Measurements from ENCODE around the gene SMYD4. TPM values are rescaled to one million over a fixed set of nuclear protein-coding genes. Genes with fewer than 3 reads are reported as not detected.
"Not testable (repeated sequence)": the region's sequence is repeated elsewhere in the genome, so short reads cannot be mapped to it uniquely, and the experiment has no call there.

Gene SMYD4
- total RNA-seq, 1 donor from 2014 or later, result 33.5 TPM

DNA sequence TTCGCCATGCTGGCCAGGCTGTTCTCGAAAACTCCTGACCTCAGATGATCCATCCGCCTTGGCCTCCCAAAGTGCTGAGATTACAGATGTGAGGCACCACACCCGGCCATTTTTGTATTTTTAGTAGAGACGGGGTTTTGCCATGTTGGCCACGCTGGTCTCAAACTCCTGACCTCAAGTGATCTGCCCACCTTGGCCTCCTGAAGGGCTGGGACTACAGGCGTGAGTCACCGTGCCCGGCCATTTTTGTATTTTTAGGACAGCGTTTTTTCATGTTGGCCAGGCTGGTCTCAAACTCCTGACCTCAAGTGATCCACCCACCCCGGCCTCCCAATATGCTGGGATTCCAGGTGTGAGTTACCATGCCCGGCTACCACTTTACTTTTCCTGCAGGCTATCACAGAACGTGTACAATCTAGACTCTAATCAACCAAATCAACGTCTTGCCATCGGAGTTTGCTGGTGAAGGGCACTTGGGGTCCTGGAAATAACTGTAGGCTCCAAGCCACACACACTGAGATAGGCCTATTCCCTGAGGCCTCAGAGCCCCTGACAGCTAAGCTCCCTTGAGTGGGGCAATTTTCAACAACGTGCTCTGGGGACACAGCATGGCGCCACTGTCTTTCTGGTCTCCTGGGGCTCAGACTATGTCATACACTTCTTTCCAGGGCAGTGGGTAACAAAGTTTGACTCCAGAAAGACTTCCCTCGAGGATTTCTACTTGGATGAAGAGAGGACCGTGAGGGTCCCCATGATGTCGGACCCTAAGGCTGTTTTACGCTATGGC lies 55.1 kb downstream of the SMYD4 start:
- H3K4me3 Mint-ChIP-seq (ENCODE audit: low read depth), result no peak overlapping the region
- peaks cover 7% of the 10 kb centered on the region for H3K4me1 Mint-ChIP-seq (ENCODE audit: low read depth)
- no peaks in the 10 kb centered on the region for H3K27me3 Mint-ChIP-seq
- TF ChIP-seq, protein P1, sequence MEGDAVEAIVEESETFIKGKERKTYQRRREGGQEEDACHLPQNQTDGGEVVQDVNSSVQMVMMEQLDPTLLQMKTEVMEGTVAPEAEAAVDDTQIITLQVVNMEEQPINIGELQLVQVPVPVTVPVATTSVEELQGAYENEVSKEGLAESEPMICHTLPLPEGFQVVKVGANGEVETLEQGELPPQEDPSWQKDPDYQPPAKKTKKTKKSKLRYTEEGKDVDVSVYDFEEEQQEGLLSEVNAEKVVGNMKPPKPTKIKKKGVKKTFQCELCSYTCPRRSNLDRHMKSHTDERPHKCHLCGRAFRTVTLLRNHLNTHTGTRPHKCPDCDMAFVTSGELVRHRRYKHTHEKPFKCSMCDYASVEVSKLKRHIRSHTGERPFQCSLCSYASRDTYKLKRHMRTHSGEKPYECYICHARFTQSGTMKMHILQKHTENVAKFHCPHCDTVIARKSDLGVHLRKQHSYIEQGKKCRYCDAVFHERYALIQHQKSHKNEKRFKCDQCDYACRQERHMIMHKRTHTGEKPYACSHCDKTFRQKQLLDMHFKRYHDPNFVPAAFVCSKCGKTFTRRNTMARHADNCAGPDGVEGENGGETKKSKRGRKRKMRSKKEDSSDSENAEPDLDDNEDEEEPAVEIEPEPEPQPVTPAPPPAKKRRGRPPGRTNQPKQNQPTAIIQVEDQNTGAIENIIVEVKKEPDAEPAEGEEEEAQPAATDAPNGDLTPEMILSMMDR (IDR thresholded peaks at IDR 0.05; ENCODE audit: unreplicated experiment), result no peak
- no peak for DNase-seq (ENCODE audit: low spot score, unreplicated experiment)
- H3K36me3 Mint-ChIP-seq (ENCODE audit: insufficient read depth), result peaks cover 15% of the 10 kb centered on the region
- peak overlapping the region; percentile 16 for H3K27ac Mint-ChIP-seq
- no peaks in the 10 kb centered on the region for H3K9me3 Mint-ChIP-seq (ENCODE audit: low read depth)

DNA sequence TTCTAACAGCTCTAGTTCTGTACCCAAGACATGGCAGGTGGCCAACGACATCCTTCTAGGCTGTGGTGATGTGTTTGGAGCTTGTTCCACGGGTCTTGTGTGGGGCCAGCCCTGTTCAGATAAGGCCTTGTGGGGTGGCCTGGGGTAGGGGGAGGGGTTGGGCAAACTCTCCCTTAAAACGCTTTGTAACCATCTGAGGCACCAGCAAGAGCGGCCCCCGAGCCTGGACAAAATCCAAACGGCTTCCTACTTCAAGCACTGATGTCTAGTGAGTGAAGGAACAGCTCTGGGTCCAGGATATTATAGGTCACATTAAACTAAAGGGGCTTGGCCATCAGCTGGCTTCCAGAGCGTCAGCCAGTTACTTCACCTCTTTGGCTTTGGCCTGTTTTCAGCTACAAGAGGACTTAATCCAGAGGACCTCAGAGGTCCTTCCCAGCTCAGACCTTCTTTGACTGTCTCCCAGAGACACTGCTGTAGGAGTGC lies 56.0 kb downstream of the SMYD4 start:
- peaks cover 10% of the 10 kb centered on the region for H3K4me1 Mint-ChIP-seq (ENCODE audit: low read depth)
- H3K36me3 Mint-ChIP-seq (ENCODE audit: insufficient read depth), result peaks cover 15% of the 10 kb centered on the region
- no peak for DNase-seq (ENCODE audit: low spot score, unreplicated experiment)
- H3K27ac Mint-ChIP-seq, result peak overlapping the region; percentile 67
- no peaks in the 10 kb centered on the region for H3K9me3 Mint-ChIP-seq (ENCODE audit: low read depth)
- H3K4me3 Mint-ChIP-seq (ENCODE audit: low read depth), result no peak overlapping the region
- TF ChIP-seq, protein P1 (IDR thresholded peaks at IDR 0.05; ENCODE audit: unreplicated experiment), result no peak
- H3K27me3 Mint-ChIP-seq, result no peaks in the 10 kb centered on the region

DNA sequence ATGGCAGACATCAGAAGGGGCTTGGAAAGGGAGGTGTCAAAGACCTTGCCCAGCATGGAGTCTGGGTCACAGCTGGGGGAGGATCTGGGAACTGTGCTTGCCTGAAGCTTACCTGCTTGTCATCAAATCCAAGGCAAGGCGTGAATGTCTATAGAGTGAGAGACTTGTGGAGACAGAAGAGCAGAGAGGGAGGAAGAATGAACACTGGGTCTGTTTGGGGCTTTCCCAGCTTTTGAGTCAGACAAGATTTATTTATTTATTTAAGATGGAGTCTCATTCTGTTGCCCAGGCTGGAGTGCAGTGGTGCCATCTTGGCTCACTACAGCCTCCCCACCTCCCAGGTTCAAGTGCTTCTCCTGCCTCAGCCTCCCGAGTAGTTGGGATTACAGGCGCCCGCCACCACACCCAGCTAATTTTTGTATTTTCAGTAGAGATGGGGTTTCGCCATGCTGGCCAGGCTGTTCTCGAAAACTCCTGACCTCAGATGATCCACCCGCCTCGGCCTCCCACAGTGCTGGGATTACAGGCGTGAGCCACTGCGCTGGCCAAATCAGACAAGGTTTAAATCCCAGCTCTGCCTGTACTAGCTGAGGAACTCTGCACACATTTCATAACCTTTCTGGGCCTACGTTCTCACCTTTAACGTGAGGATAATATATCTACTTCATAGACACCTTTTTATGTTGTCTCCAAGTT lies 56.6 kb downstream of the SMYD4 start:
- not testable (repeated sequence) for H3K9me3 Mint-ChIP-seq (ENCODE audit: low read depth); H3K4me3 Mint-ChIP-seq (ENCODE audit: low read depth); H3K27me3 Mint-ChIP-seq; DNase-seq (ENCODE audit: low spot score, unreplicated experiment)
- Mint-ChIP-seq H3K4me1 (ENCODE audit: low read depth) (peaks cover 10% of the 10 kb centered on the region), H3K27ac (peak overlapping the region; percentile 89), H3K36me3 (ENCODE audit: insufficient read depth) (peaks cover 13% of the 10 kb centered on the region)

DNA sequence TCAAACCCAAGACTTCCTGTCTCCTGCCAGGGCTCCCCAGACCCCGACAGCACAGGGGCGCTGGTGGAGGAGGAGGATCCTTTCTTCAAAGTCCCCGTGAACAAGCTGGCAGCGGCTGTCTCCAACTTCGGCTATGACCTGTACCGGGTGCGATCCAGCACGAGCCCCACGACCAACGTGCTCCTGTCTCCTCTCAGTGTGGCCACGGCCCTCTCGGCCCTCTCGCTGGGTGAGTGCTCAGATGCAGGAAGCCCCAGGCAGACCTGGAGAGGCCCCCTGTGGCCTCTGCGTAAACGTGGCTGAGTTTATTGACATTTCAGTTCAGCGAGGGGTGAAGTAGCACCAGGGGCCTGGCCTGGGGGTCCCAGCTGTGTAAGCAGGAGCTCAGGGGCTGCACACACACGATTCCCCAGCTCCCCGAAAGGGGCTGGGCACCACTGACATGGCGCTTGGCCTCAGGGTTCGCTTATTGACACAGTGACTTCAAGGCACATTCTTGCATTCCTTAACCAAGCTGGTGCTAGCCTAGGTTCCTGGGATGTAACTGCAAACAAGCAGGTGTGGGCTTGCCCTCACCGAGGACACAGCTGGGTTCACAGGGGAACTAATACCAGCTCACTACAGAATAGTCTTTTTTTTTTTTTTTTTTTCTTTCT lies 59.8 kb downstream of the SMYD4 start:
- H3K9me3 Mint-ChIP-seq (ENCODE audit: low read depth), result no peaks in the 10 kb centered on the region
- DNase-seq (ENCODE audit: low spot score, unreplicated experiment), result peak; percentile 55
- H3K4me1 Mint-ChIP-seq (ENCODE audit: low read depth), result peaks cover 13% of the 10 kb centered on the region
- no peaks in the 10 kb centered on the region for H3K27me3 Mint-ChIP-seq
- TF ChIP-seq, protein P1 (IDR thresholded peaks at IDR 0.05; ENCODE audit: unreplicated experiment), result no peak
- H3K4me3 Mint-ChIP-seq (ENCODE audit: low read depth), result no peak overlapping the region
- H3K36me3 Mint-ChIP-seq (ENCODE audit: insufficient read depth), result peaks cover 11% of the 10 kb centered on the region
- peak overlapping the region; percentile 96 for H3K27ac Mint-ChIP-seq

DNA sequence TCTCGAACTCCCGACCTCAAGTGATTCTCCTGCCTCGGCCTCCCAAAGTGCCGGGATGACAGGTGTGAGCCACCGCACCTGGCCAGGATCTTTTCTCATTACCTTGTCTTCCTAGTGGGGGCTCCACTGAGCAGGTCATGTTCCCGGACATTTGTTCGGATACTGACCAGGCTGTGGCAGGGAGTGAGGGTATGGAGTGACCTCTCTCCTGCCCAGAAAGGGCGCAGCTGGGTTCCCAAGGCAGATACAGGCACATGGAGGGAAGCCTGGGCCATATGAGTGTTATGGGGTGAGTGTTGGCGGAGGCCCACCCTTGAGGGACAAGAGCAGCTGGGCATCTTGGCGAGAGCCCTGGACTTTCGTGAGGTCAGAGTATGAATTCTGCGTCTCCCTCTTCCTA lies 62.3 kb downstream of the SMYD4 start:
- DNase-seq (ENCODE audit: low spot score, unreplicated experiment), result no peak
- Mint-ChIP-seq H3K4me1 (ENCODE audit: low read depth) (peaks cover 30% of the 10 kb centered on the region), H3K27me3 (no peaks in the 10 kb centered on the region), H3K9me3 (ENCODE audit: low read depth) (no peaks in the 10 kb centered on the region), H3K27ac (no peak overlapping the region), H3K36me3 (ENCODE audit: insufficient read depth) (peaks cover 10% of the 10 kb centered on the region), H3K4me3 (ENCODE audit: low read depth) (no peak overlapping the region)
- TF ChIP-seq, protein P1 (IDR thresholded peaks at IDR 0.05; ENCODE audit: unreplicated experiment), result peak; percentile 15
